Cerebellar nuclear complex (tissue), 1 donor: ENCODE data around the gene ZCCHC14.

Experiments used
- DNase-seq, 2 experiments: peaks; one replicate each; lab custom pipeline; 2025; lab: John Stamatoyannopoulos, UW

ZCCHC14 gene

DNA sequence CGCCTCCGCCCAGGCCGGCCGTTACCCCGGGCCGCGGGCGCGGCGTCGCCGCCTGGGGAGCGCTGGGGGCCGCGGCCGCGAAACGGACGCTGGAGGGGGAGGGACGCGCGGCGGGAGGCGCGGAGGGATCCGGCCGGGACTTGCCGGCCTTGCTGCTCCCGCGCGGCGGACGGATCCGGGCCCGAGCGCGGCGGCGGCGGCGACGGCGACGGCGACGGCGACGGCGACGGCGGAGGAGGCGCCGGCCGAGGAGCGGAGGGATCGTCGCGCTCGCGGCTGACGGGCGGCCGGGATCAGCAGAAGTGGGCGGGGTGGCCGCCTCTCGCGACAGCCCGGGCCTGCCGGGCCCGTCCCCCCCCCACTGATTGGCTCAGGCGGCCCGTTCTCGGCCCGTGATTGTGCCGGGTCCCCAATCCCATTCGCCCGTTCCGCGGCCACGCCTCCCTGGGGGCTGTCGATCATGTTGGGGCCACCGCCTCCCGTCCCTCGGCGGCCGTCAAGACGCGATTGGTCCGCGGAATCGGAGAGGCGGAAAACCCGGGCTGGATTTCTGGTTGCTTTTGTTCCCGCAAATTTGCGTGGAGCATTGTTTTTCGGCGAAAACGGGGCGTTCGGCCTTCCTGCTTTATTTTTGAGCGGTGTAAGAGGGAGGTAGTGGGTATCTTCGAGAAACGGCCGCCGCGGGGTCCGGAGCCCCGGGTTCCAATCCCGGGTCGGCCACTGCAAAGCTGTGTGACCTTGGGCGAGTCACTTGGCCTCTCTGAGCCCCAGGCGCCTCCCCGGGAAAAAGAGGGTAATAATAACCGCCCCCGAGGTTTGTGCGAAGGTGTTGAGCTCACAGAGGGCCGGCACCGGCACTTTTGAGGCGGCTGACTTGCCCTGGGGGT lies at the start of gene ZCCHC14:
TSS of gene ZCCHC14 (minus strand) at position 304 of the 887 bp plus-strand sequence. CDS start 786 bp downstream, outside the sequence.
- DNase-seq = peak; percentile 77 to 96

DNA sequence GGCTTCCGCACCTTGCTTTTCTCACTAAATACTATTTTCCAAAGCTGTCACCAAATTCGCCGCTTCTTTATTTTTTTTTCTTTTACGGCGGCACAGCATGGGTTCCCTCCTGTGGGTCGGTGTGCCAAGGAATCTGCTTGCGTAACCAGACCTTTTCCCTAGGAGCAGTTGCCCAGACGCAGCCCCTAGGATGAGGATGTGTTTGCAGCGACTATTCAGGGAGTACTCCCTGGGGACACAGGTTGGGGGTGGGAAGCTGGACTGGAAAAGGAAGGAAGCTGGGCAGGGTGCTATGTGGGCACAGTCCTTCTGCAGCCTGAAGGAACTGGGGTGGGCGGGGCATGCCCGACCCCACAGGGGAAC lies 49.0 kb upstream of the ZCCHC14 start:
- no peak for DNase-seq

DNA sequence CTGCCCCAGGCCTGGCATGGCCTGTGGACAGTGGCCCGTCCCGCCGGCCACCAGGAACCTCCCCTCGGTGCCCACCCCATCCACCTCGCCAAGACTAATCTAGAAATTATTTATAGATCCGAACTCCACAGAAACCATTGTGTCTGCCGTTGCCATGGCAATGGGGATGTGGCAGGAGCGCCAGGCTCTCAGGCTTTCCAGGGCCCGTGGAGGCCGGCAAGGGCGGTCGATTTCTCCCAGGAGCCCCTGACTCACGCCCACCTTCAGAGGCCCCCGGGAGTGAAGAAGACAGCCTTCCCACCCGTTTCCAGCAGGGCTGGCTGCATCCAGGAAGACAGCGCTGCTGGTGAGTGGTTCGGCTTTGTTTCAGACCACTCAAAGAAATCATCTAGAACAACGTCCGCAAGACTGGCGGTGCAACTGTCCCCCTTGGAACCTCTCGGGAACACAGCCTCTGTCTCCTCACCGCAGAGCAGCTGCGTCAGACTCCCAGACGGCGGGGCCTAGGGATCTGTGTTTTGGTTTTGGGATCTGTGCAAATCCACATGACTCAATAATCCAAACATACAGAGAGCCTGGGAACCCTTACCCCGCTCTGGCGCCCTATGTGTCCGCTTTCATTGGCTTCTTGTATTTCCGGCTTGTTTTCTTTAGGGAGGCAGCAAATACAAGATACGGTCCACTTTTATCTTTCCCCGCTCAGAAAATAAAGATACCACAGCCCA lies 48.5 kb upstream of the ZCCHC14 start:
- DNase-seq = no peak

DNA sequence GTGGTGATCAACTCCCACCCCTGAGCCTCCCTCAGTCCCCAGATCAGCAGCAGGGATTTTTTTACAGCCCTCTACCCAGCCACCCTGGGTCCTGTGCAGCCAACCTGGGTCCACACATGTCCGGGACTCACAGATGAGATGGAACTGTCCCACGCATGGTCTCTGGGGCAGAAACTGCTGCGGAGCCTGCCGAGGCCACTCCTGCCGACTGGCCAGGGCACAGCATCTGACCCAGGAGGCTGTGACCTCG lies 48.0 kb upstream of the ZCCHC14 start:
- DNase-seq = no peak

DNA sequence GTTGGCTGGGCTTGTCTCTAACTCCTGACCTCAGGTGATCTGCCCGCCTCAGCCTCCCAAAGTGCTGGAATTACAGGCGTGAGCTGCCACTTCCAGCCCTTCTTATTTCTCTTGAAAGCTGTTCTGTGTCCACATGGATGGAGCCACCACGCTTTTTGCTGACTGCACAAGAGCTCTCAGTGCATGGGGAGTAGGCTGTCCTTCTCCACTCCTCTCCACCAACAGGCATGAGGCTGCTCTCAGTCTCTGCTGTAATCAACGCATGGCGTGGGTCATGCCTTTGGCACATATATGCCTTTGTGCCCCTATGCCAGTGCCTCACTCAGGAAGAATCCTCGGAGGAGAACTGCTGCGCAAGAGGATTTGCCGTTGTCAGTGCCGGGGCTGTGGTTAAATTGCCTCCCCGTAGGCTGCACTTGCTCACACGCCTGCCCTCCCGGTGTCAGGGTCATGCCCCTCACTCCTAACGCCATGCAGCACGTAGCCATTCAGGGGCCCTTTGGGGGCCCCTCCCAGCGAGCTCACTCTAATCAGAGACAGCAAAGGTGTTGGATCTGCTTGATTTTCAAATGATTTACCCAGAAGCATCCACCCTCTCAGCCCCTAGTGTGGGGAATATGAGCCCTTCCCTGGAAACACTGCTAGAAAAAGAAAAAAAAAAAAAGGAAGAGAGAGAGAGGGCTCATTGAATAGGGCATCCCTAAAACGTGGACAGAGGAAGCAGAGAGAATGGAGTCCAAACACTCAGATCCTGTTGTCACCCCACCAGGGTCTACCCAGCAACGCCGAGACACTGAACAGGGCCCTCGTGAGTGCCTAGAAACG lies 47.5 kb upstream of the ZCCHC14 start:
- DNase-seq = no peak

DNA sequence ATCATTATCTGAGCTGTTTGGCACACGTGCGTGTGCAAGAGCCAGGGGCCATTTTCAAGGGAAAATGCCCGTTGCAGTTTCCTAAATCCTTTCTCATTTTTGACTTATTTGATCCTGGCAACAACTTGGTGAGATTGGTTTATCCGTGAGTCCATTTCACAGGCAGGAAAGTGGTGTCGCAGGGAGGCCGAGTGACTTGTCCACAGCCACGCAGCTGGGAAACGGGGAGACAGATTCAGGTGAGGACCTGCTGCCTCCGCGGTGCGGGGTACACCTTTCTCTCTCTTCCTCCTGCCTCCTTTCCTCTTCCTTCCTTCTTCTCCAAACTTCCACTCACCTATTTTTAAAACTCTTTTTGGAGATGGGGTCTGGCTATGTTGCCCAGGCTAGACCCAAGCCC lies 46.3 kb upstream of the ZCCHC14 start:
- no peak for DNase-seq

DNA sequence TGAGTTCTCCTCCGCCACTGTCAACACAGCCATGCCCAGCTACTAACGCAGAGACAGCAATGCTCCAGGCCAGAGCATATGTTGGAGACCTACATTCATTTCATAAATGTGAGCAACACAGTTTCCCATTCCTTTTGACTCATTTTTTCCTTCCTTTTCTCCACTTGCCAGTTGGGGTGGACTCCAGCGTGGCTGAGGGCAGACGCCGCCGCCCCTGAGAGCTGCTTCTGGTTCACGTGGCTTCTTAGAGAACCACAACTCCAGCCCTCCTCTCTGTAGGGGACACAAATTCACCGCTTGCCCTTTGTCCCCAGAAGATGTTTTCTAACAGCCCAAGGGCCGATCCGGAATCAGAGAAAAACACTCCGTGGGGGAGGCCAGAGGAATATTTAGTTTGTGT lies 45.8 kb upstream of the ZCCHC14 start:
- DNase-seq = no peak

DNA sequence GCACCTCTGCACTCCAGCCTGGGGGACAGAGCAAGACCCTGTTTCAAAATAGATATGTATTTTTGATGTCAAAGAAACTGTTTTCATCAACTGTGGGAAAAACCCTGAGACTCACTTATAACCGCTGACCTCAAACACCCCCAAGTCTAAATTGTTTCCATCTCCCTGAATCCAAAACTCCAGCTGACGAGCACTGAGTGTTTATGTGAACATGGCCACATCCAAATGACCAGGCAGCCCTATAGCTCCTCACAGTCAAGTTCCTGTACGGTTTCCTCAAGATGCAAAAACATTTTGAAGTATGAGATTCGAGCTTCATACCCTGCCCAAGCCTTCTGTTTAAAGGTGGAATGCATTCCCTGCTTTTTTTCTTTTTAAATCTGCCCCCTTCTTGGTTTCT lies 45.3 kb upstream of the ZCCHC14 start:
- no peak for DNase-seq

DNA sequence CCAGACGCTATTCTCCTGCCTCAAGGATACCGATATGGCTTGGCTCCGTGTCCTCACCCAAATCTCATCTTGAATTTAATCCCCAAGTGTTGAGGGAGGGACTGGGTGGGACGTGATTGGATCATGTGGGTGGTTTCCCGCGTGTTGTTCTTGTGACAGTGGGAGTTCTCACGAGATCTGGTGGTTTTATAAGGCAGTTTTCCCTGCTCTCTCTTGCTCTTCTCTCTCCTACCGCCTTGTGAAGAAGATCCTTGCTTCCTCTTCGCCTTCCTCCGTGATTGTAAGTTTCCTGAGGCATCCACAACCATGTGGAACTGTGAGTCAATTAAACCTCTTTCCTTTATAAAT lies 43.9 kb upstream of the ZCCHC14 start:
- DNase-seq = no peak

DNA sequence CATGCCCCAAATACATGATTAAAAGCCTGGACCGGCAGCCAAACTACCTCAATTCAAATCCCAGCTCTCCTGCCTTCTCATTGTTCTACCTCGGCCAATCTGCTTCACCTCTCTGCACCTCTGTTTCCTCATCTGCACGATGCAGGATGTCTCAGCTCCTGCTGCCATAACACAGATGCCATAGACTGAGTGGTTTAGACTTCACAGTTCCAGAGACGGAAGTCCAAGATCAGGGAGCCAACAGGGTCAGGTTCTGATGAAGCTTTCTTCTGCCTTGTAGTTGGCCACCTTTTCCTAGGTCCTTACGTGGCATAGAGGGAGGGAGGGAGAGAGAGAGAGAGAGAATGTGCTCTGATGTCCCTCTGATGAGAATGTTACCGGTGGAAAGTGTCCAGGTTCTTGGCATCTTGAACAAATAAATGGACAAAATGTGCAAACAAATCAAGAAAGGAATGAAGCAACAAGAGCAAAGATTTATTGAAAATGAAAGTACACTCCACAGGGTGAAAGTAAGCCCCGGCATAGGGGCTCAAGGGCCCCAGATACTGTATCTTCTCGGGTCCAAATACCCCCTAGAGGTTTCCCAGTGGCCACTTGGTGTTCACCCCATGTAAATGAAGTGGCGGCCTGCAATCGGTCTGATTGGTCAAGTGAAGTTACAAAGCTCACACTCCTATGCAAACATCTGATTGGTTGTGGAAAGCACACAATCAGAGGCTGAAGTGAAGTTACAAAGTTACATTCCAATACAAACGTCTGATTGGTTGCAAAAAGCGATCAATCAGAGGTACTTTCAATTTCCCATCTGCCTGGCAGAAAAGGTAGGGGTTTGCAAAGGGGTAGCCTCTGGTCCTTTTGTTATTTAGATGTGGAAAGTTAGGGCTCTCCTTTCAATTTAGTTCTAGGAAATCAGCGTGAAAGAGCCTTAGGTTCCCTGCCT lies 43.3 kb upstream of the ZCCHC14 start:
- no peak for DNase-seq

DNA sequence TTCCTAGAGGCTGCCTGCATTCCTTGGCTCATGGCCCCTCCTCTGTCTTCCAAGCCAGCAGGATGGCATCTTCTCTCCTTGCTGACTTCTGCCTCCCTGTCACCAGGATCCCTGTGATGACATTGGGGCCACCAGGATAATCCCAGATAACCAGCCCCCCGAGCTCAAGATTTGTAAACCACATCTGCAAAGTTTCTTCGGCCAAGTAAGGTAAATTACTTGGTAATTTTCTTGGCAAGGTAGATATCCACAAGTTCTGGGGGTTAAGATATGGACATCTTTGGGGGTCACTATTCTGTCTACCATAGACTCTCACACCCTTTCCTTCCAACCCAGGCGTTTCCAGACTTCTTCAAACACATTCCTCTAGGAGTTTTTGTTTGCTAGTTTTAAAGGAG lies 42.6 kb upstream of the ZCCHC14 start:
- DNase-seq = no peak

DNA sequence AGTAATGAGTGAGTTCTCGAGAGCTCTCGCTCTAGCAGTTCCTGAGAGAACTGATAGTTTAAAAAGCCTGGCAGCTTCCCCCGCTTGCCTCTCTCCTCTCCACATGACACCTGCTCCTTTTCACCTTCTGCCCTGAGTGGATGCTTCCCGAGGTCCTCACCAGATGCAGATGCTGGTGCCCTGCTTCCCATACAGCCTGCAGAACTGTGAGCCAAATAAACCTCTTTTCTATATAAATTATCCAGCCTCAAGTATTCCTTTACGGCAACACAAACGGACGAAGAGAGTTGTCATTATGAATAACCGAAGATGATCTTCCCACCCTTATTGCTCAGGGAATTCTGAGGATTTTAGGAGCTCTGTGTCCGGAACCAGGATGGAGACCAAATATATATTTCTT lies 41.9 kb upstream of the ZCCHC14 start:
- DNase-seq = no peak

DNA sequence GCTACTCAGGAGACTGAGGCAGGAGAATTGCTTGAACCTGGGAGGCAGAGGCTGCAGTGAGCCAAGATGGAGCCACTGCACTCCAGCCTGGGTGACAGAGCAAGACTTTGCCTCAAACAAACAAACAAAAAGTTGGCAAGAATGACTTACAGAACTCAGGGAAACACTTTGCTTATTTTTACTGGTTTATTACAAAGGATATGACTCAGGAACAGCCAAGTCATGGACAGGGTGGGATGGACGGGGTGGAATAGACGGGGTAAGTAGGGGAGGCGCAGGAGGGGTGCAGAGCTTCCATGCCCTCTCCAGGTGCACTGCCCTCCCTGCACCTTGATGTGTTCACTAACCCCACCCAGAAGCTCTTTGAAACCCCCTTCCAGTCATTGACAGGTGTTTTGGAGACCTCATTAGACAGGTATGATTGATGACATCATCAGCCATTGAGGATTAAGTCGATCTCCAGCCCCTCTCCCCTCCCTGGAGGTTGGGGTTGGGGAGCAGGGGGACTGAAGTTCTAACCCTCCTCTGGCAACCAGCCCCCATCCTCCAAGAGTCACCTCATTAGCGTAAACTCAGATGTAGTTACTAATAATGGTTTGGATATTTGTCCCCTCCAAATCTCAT lies 41.3 kb upstream of the ZCCHC14 start:
- no peak for DNase-seq

DNA sequence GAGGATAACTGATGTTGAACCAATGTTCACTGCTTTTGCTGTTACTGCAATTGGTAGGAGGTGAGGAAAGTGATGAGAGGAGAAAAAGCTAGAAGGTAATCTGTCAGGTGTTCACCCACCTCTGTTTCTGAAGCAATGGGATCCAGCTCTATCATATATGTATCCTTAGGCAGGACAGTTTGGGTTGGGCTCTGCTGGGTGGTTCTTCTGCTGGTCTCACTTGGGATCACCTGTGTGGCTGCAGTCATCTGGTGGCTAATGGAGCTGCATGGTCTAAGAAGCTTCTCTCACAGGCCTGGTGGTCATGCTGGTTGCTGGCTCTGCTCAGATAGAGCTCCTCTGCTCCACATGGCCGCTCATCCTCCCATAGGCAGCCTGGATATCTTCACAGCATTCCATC lies 40.2 kb upstream of the ZCCHC14 start:
- no peak for DNase-seq

DNA sequence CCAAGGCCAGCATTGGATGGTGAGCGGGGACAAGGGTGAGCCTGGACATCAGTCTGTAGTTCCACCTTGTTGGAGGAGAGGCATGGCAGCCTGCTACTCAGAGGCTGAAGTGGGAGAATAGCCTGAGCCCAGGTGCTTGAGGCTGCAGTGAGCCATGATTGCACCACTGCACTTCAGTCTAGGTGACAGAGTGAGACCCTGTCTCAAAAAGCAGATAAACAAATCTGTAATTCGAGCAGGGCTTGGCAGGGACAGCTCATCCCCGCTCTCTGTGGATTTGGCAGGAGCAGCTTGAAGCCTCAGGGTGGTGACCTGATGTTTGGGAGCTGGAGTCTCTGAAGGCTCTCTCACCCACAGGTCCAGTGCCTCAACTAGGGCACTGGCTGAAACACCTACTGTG lies 38.6 kb upstream of the ZCCHC14 start:
- no peak for DNase-seq

DNA sequence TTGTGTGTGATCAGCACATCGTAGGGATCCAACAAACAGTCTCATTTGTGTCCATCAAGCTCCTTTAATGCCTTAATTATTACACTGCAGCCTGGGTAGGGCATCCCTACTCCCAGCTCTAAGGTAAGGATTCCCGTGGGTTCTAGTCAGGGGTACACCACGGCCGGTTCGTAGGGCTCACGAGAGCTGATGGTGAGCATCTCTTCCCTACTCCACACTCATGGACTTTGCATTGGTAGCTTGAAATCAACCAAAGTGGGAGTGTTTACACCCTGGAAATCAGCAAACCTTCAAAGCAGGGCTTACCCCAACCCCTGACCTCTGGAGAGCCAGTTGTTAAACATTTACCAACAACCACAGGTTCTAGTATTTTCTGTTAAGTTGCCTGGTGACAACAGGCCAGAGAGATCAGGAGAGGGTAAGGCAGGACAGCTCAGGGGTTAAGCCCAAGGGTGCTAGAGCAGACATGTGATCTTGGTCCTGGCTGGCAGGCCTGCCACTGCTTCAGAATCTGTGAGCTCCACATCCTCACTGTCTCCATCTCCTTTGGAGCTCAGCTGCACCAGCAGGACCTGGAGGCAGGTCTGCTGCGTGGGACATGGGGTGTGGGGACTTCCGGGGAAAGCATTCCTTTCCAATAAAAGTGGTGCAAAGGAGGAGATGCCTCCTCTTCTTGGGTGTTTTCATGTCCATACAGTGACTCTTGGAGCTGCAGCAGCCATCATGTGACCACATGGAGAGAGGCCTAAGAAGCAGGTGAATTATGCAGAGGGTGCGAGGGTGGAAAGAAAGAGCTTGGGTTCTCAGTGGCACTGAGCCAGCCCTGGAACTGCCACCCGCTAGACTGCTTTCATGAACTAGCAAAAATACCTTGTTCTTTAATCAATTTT lies 36.1 kb upstream of the ZCCHC14 start:
- DNase-seq = no peak

DNA sequence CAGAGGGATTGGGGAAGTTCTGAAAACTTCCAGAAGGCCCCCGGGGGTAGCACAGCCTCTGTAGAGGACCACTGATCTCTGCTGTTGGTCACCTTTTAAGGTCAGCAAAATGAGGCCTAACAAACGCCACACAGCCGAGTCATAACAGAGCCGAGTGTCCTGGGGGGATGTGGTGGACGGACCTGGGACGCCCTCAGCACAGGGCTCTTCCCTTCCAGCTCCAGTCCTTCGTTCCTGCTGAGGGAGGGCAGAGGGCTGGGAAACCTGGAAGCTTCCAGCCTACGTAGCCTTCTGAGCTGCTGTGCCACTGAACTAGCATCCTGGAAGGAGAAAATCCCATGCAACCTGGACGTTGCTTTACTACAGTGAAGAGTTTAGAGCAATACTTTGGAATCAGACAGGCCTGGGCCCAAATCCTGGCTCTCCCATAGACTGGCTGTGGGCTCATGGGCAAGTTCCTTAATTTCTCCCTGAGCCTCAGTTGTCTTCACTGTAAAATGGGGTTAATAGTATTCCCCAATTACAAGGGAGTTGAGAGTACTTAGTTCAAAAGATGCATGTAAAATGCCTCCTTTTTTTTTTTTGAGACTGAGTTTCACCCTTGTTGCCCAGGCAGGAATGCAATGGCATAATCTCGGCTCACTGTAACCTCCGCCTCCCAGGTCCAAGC lies 34.4 kb upstream of the ZCCHC14 start:
- no peak for DNase-seq

DNA sequence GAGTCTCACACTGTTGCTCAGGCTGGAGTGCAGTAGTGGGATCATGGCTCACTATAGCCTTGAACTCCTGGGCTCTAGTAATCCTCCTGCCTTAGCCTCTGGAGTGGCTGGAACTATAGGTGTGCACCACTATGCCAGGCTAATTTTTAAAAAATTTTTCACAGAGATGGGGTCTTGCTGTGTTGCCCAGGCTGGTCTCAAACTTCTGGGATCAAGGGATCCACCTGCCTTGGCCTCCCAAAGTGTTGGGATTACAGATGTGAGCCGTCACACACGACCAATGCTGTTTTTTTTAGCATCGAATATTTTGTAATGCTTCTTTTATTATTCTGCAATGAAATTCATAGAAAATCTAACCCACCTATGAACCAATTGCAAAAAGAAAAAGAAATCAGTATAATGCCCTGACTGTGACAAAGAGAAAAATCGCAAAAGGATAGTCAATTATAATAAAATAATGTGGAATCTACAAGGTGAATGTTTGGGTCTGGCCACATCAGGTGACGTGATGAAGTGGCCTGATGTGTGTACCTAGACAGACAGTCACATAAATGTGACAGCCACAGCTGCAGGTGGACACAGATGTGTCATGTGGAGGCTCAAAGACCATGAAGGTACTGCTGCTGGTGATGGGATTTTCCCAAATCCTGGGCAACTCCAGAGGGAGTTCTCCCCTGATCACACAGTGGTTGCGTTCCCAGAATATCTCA lies 33.6 kb upstream of the ZCCHC14 start:
- no peak for DNase-seq

DNA sequence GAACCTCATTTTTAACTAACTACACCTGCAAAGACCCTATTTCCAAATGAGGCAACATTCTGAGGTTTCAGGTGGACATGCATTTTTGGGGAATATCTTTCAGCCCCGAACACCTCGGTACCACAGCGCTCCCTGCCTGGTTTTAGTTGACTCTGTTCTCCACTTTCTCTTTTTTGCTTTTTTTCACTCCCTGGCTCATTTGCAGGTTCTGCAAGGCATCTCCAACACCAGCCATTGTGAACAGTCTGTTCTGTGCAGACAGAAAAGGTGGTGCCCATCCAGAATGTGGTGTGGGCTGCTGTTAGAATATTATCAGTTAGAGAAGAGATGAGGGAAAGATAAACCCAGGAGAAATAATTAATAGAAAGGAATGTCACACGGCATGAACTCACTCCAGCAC lies 32.5 kb upstream of the ZCCHC14 start:
- DNase-seq = no peak
